OCI-LY1 (cell line): ENCODE measurements around the gene PARD3.

Experiments
- CTCF ChIP-seq: fragments of 200-600 bp; sonication (generic), shearing (Covaris generic); IDR thresholded peaks from 2 replicates; pipeline ENCODE4 v1.5.1; 2017; ENCODE audit warnings: mild to moderate bottlenecking, antibody characterized with exemption, low read length, moderate library complexity, mixed read lengths
- EZH2 ChIP-seq: fragments of 200-600 bp; sonication (generic), shearing (Covaris generic); IDR thresholded peaks from 2 replicates; pipeline ENCODE4 v1.8.0; 2017; ENCODE audit warnings: borderline replicate concordance, mixed run types, mild to moderate bottlenecking, antibody characterized with exemption, low read length, moderate library complexity, mixed read lengths

GRCh38 chr10:34348917-34349485, 466.1 kb downstream of the PARD3 start:
- TF ChIP-seq CTCF (no peak), EZH2 (no peak)
